HepG2 (cell line): ENCODE data around the gene MTHFD2L.

Experiments used
- ATF1 ChIP-seq: IDR thresholded peaks from 2 replicates; pipeline ENCODE4 v1.6.1; 2016; ENCODE audit warnings: mild to moderate bottlenecking, control low read depth
- CREM ChIP-seq, 2 experiments: sonication (generic) in 1 of 2; formaldehyde crosslinking in 1 of 2; IDR thresholded peaks; 2 replicates each; pipeline versions ENCODE4 v1.4.0 to v1.6.1; 2016 to 2020; ENCODE audit warnings: antibody characterized with exemption in 1 of 2, mild to moderate bottlenecking in 1 of 2, missing genetic modification reagents in 1 of 2
- RAD21 ChIP-seq: fragments of 450-650 bp; formaldehyde crosslinking; IDR thresholded peaks from 2 replicates; pipeline ENCODE4 v1.5.0; 2020; ENCODE audit warnings: mild to moderate bottlenecking
- SMAD3 ChIP-seq: sonication (generic); formaldehyde crosslinking; IDR thresholded peaks from 2 replicates; pipeline ENCODE4 v1.4.0; 2020; ENCODE audit warnings: missing genetic modification reagents
- TCF7L2 ChIP-seq: IDR thresholded peaks from 2 replicates; pipeline ENCODE4 v1.6.1; 2011; ENCODE audit warnings: mild to moderate bottlenecking, low read depth, low read length, moderate library complexity
- ZFX ChIP-seq: sonication (generic); formaldehyde crosslinking; IDR thresholded peaks from 2 replicates; pipeline ENCODE4 v1.4.0; 2020; ENCODE audit warnings: mild to moderate bottlenecking, low read depth, missing genetic modification reagents, moderate library complexity
- ZNF567 ChIP-seq: sonication (generic); formaldehyde crosslinking; IDR thresholded peaks from 2 replicates; pipeline ENCODE4 v1.8.1; 2023; ENCODE audit warnings: mild to moderate bottlenecking, missing genetic modification reagents, borderline replicate concordance
- TF ChIP-seq, protein P1 (sequence below): sonication (generic); formaldehyde crosslinking; IDR thresholded peaks from 2 replicates; pipeline ENCODE4 v1.5.0; 2020; ENCODE audit warnings: mild to moderate bottlenecking, missing genetic modification reagents, moderate library complexity
- TF ChIP-seq, protein P2 (sequence below): sonication (generic); formaldehyde crosslinking; IDR thresholded peaks from 2 replicates; pipeline ENCODE4 v1.9.0; 2021; ENCODE audit warnings: missing genetic modification reagents, mild to moderate bottlenecking, borderline replicate concordance
- TF ChIP-seq, protein P3 (sequence below): fragments of 450-650 bp; IDR thresholded peaks from 2 replicates; pipeline ENCODE4 v1.6.1; 2016

DNA sequence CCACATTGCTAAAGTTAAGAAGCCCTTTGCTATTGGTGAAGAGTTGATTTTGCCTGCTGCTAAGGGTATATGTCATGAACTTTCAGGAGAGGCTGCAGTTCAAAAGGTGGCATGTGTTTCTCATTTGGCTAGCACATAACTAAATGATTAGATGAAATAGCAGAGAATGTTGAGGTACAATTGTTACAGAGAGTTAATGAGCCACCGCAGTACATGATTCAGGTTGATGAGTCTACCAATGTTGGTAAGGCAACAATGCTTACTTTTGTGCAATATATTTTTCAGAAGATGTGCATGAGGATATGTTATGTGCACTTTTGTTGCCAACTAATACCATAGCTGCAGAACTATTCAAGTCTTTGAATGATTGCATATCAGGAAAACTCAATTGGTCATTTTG is 37.8 kb upstream of the MTHFD2L start:
- TF ChIP-seq, protein P1, sequence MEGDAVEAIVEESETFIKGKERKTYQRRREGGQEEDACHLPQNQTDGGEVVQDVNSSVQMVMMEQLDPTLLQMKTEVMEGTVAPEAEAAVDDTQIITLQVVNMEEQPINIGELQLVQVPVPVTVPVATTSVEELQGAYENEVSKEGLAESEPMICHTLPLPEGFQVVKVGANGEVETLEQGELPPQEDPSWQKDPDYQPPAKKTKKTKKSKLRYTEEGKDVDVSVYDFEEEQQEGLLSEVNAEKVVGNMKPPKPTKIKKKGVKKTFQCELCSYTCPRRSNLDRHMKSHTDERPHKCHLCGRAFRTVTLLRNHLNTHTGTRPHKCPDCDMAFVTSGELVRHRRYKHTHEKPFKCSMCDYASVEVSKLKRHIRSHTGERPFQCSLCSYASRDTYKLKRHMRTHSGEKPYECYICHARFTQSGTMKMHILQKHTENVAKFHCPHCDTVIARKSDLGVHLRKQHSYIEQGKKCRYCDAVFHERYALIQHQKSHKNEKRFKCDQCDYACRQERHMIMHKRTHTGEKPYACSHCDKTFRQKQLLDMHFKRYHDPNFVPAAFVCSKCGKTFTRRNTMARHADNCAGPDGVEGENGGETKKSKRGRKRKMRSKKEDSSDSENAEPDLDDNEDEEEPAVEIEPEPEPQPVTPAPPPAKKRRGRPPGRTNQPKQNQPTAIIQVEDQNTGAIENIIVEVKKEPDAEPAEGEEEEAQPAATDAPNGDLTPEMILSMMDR: no peak
- TF ChIP-seq RAD21 (CRISPR knock-in tag) (no peak), SMAD3 (no peak), CREM (IDR thresholded peaks at IDR 0.05) (no peak), CREM (CRISPR knock-in tag; IDR thresholded peaks at IDR 0.05) (no peak), TCF7L2 (no peak), ATF1 (no peak), ZNF567 (no peak), ZFX (CRISPR knock-in tag) (no peak)
- TF ChIP-seq, protein P2, sequence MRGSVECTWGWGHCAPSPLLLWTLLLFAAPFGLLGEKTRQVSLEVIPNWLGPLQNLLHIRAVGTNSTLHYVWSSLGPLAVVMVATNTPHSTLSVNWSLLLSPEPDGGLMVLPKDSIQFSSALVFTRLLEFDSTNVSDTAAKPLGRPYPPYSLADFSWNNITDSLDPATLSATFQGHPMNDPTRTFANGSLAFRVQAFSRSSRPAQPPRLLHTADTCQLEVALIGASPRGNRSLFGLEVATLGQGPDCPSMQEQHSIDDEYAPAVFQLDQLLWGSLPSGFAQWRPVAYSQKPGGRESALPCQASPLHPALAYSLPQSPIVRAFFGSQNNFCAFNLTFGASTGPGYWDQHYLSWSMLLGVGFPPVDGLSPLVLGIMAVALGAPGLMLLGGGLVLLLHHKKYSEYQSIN (CRISPR knock-in tag): no peak
- TF ChIP-seq, protein P3, sequence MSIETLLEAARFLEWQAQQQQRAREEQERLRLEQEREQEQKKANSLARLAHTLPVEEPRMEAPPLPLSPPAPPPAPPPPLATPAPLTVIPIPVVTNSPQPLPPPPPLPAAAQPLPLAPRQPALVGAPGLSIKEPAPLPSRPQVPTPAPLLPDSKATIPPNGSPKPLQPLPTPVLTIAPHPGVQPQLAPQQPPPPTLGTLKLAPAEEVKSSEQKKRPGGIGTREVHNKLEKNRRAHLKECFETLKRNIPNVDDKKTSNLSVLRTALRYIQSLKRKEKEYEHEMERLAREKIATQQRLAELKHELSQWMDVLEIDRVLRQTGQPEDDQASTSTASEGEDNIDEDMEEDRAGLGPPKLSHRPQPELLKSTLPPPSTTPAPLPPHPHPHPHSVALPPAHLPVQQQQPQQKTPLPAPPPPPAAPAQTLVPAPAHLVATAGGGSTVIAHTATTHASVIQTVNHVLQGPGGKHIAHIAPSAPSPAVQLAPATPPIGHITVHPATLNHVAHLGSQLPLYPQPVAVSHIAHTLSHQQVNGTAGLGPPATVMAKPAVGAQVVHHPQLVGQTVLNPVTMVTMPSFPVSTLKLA: no peak
